Right ventricle myocardium inferior (tissue), 1 donor: Measurements from ENCODE around the gene GPT2. TPM values are rescaled to one million over a fixed set of nuclear protein-coding genes. Genes with fewer than 3 reads are reported as not detected.
"Not testable (repeated sequence)": the region's sequence is repeated elsewhere in the genome, so short reads cannot be mapped to it uniquely, and the experiment has no call there.

Experiments used
- ATAC-seq: fragments of 200-7000 bp; cut with Tn5 transposase; one replicate; pipeline ENCODE4 v1.9.1; 2020; ENCODE audit warnings: mild to moderate bottlenecking, moderate library complexity
- DNase-seq: peaks from one replicate; pipeline ENCODE4 v3.0.0; 2021; ENCODE audit errors: missing footprints
- intact Hi-C: fragments of 100-400 bp; cut with DNase I; formaldehyde crosslinking; loops from one replicate; pipeline ENCODE4 v1.11.0; 2022
- total RNA-seq: library from RNA; stranded (reverse); fragmentation: NEBNext Ultra II Directional; extraction: Animal tissue kit (Norgen Biotek cat#: 25700); gene quantifications from one replicate; pipeline ENCODE4 v1.2.1, GENCODE V29; 2021
- donor health status: DM: no; HTN: yes; CAD: no; lungs with severe emphysema.

Gene GPT2
- total RNA-seq, 1 donor from 2014 or later: 21.9 TPM

DNA sequence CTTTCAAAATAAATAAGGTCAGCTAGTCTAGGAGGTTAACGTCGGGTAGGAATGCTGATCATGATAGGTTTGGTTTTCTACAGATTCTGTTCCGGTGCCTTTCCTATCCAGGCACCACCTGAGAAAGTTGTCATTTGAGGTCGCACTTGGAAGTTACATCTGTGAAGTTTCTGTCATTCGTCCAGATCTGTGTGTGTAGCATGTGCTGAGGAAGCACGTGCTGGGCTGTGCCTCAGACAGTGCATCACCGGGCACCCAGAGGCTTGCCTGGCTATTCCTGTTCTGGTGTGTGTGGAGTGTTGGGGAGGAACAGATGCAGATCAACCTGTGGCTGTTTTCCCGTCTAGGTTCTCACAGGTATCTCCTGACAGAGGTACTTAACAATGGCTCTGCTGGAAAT is 46.7 kb downstream of the GPT2 start:
- DNase-seq: no peak
- intact Hi-C loops: no loop called here
- no peak for ATAC-seq

DNA sequence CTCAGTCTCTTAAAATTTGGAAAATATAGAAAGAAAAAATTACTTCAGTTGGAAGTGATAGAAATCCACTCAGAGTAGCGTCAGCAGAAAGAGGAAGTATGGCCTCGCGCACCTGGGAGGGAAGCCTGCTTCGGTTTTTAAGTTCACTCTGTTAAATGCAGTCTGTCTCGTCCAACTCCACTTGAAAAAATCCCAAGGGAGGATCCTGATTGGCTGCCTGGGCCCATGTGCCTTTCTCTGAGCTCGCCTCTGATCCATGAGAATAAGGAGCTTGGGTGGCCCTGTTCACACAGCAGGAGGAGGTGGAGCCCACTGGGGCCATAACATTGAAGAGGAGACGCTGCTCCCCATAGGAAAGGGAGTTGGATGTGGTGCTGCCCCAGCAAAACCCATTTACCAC is 48.6 kb downstream of the GPT2 start:
- ATAC-seq (no peak), DNase-seq (no peak)
- intact Hi-C loops: no loop called here

DNA sequence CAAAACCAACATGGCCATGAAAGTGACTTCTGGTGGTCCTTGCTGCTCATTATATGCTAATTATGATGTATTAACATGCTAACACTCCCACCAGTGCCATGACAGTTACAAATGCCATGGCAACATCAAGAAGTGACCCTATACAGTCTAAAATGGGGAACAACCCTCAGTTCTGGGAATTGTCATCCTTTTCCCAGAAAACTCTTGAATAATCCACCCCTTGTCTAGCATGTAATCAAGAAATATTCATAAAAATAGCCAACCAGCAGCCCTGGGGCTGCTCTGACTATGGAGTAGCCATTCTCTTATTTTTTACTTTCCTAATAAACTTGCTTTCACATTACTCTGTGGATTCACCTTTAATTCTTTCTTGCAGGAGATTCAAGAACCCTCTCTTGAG is 53.4 kb downstream of the GPT2 start:
- intact Hi-C loops: no loop called here
- DNase-seq (no peak), ATAC-seq (no peak)

DNA sequence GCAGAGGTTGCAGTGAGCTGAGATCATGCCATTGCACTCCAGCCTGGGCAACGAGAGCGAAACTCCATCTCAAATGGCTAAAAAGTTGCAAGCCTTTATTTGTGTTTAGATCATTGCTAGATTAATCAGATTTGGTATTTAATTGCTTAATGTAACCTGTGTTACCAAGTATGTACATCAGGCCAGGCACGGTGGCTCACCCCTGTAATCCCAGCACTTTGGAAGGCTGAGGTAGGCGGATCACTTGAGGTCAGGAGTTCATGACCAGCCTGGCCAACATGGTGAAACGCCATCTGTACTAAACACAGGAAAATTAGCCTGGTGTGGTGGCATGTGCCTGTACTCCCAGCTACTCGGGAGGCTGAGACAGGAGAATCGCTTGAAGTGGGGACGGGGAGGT is 60.6 kb downstream of the GPT2 start:
- intact Hi-C loops: loop anchor here (5.0 kb wide), 1 partner anchor 1218 kb away; no protein-coding TSS in a partner anchor
- not testable (repeated sequence) for ATAC-seq

GRCh38 chr16:46947900-46948547 is 63.9 kb downstream of the GPT2 start:
- intact Hi-C loops: loop anchor here (5.0 kb wide), 1 partner anchor 1214 kb away; no protein-coding TSS in a partner anchor
- ATAC-seq (no peak), DNase-seq (no peak)

More for the DNA sequence above, 60.6 kb downstream of the GPT2 start:
- not testable (repeated sequence) for DNase-seq

- intact Hi-C loops: loop anchor here (5.0 kb wide), 1 partner anchor 1214 kb away; no protein-coding TSS in a partner anchor
- ATAC-seq: no peak
- no peak for DNase-seq
Observed at GRCh38 chr16:46948548-46949166, 64.5 kb downstream of the GPT2 start.

DNA sequence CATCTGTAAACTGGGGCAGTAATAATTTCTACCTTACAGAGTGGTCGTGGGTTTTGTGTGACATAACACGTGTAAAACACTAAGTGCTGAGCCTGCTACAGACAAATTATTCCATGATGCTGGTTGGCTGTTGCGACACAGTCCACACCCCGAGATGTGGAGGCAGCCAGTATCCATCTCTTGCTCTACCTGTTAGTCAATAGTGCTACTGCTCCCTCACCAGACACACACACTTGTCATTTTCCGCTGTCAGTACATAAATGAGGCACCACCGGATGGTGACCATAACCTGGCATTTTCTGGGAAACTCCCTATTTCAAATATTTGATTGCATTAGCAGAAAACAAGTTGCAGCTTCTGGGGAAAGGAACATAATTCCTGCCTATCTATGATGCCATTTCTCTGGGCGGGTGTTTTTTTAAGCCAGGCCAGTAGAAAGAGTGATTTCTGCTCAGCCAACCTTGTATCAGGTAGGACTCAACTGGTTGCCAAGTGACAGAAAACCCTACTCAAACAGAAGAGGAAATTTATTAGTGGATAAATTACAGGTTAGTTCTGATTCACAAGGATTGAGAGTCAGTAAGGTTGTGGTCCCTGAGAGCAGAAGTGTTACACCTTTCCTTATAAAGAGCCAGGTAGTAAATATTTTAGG is 65.2 kb downstream of the GPT2 start:
- no peak for DNase-seq
- ATAC-seq: no peak
- intact Hi-C loops: loop anchor here (5.0 kb wide), 1 partner anchor 1213 kb away; no protein-coding TSS in a partner anchor

GRCh38 chr16:46950009-46950408 is 65.8 kb downstream of the GPT2 start:
- ATAC-seq (no peak), DNase-seq (no peak)
- intact Hi-C loops: no loop called here

DNA sequence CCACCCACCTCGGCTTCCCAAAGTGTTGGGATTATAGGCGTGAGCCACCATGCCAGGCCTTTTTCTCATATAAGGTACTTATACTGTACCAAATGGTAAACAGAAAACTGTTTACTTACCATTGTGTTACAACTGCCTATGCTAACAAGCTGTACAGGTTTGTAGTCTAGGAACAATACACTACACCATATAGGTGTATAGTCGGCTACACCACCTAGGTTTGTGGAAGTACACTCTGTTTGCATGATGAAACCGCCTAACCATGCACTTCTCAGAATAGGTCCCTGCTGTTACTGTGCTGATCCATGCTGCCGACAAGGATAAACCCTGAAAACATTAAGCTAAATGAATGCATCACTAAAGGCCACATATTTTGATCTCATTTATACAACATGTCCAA is 70.4 kb downstream of the GPT2 start:
- intact Hi-C loops: no loop called here
- DNase-seq (no peak), ATAC-seq (no peak)

- DNase-seq (no peak), ATAC-seq (no peak)
- intact Hi-C loops: no loop called here
Observed at GRCh38 chr16:46961373-46962353, 77.5 kb downstream of the GPT2 start.

- ATAC-seq (no peak), DNase-seq (no peak)
- intact Hi-C loops: no loop called here
Observed at GRCh38 chr16:46962629-46963028, 78.5 kb downstream of the GPT2 start.

DNA sequence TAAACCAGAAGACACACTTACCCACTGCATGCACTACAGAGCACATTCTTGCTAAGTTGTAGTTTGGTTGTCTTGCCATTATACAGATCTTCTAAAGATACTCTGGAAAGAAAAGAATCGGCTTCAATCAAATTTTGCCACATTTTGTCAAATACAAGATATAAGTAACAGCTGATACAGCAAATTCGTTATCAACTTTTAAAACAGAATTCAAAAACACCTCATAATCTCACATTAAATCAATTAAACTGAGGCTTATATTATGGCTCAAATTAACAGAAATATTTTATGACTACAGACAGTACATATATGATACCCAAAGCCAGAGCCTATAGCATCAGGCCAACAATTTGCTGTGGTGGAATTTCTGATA is 83.9 kb downstream of the GPT2 start:
- intact Hi-C loops: no loop called here
- ATAC-seq: no peak
- no peak for DNase-seq

- peak; percentile 64 for ATAC-seq
- intact Hi-C loops: no loop called here
- no peak for DNase-seq
Observed at GRCh38 chr16:46970089-46970488, 85.9 kb downstream of the GPT2 start.

DNA sequence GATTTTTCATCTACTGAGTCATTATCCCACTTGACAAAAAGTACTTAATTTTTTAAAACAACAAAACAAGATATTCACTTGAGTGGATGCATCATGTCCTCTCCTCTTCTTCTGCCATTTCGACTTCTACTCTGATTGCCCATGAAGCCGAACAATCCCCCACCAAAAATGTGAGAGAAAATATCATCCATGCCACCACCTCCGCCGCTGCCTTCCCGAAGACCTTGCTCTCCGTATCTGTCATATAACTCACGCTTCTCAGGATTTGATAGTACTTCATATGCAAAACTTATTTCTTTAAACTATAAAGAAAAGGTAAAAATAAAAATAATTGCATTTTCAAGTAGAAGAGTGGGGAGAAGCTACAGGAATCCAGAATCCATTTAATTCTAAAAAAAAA is 87.1 kb downstream of the GPT2 start:
- no peak for ATAC-seq
- intact Hi-C loops: no loop called here
- DNase-seq: no peak

GRCh38 chr16:46972429-46973206 is 88.5 kb downstream of the GPT2 start:
- peak; percentile 70 for DNase-seq
- intact Hi-C loops: no loop called here
- peak; percentile 11 for ATAC-seq

GRCh38 chr16:46973207-46973995 is 89.2 kb downstream of the GPT2 start, which contains the start of gene DNAJA2:
Gene DNAJA2, minus strand, starts transcription at chr16:46973674. Its CDS starts 102 bp downstream, at chr16:46973572.
- intact Hi-C loops: no loop called here
- DNase-seq (peak; percentile 97), ATAC-seq (peak; percentile 98)

DNA sequence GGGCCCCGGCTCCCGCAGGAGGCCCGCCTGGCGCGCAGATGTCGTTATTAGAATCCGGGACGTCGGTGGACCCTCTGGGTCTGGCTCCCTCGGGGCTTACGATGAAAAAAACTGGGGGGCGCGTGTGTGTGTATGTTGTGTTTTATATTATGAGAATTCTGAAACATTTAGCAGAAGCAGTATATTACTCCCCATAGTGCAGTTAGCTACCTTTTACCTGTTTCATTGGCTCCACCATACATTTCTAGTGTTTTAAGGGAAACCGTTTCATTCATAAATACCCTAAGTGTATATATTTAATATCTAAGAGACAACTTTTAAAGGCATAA is 89.8 kb downstream of the GPT2 start:
- no peak for ATAC-seq
- no peak for DNase-seq
- intact Hi-C loops: no loop called here
